Vagina (tissue), 2 donors: ENCODE measurements around the gene EIF2B4. TPM values are rescaled to one million over a fixed set of nuclear protein-coding genes. Genes with fewer than 3 reads are reported as not detected.
"Not testable (repeated sequence)": the region's sequence is repeated elsewhere in the genome, so short reads cannot be mapped to it uniquely, and the experiment has no call there.

Source experiments
- DNase-seq, 2 donors: peaks; one replicate each; pipeline ENCODE4 v3.0.0-alpha.2; 2017; ENCODE audit errors: extremely low spot score in 2 of 2
- H3K27ac ChIP-seq: fragments of 200-600 bp; sonication (generic); one replicate; pipeline ENCODE4 v1.5.1; 2019
- H3K27me3 ChIP-seq: fragments of 200-600 bp; sonication (generic); one replicate; pipeline ENCODE4 v1.5.1; 2019
- H3K36me3 ChIP-seq, 2 donors: fragments of 200-600 bp; sonication (generic); one replicate each; pipeline ENCODE4 v1.5.1; 2017 to 2019
- H3K4me1 ChIP-seq: fragments of 200-600 bp; sonication (generic); one replicate; pipeline ENCODE4 v1.5.1; 2019
- H3K4me3 ChIP-seq, 2 donors: fragments of 200-600 bp; sonication (generic); 1 replicate in 1 of 2; 2 replicates in 1 of 2; pipeline ENCODE4 v1.5.1; 2016 to 2019
- H3K9me3 ChIP-seq: fragments of 200-600 bp; sonication (generic); one replicate; pipeline ENCODE4 v1.5.1; 2019
- CTCF ChIP-seq, 3 experiments: fragments of 450-650 bp in 2 of 3; fragments of 200-600 bp in 1 of 3; sonication (generic) in 1 of 3; IDR thresholded peaks; one replicate each; pipeline ENCODE4 v1.5.1; 2017 to 2019; ENCODE audit warnings: antibody characterized with exemption in 3 of 3, mild to moderate bottlenecking in 2 of 3, moderate library complexity in 2 of 3
- POLR2A ChIP-seq, 2 donors: fragments of 450-650 bp; IDR thresholded peaks; one replicate each; pipeline ENCODE4 v1.6.1; 2017; ENCODE audit warnings: antibody characterized with exemption in 2 of 2, mild to moderate bottlenecking in 2 of 2, moderate library complexity in 2 of 2
- POLR2AphosphoS5 ChIP-seq, 2 donors: sonication (generic); formaldehyde crosslinking; IDR thresholded peaks; one replicate each; pipeline ENCODE4 v1.9.0; 2017; ENCODE audit warnings: antibody characterized with exemption in 2 of 2, mild to moderate bottlenecking in 2 of 2, low read depth in 1 of 2; ENCODE audit not compliant: insufficient read depth in 1 of 2
- intact Hi-C: fragments of 100-400 bp; cut with DNase I; formaldehyde crosslinking; loops from one replicate; pipeline ENCODE4 v1.15.1; 2023
- total RNA-seq: library from RNA; depleted of rRNA; stranded (reverse); fragments of >200 nt; gene quantifications from one replicate; pipeline ENCODE4 v1.2.3, GENCODE V29; 2016

The EIF2B4 gene
- total RNA-seq, 1 donor from 2014 or later: 37.1 TPM

DNA sequence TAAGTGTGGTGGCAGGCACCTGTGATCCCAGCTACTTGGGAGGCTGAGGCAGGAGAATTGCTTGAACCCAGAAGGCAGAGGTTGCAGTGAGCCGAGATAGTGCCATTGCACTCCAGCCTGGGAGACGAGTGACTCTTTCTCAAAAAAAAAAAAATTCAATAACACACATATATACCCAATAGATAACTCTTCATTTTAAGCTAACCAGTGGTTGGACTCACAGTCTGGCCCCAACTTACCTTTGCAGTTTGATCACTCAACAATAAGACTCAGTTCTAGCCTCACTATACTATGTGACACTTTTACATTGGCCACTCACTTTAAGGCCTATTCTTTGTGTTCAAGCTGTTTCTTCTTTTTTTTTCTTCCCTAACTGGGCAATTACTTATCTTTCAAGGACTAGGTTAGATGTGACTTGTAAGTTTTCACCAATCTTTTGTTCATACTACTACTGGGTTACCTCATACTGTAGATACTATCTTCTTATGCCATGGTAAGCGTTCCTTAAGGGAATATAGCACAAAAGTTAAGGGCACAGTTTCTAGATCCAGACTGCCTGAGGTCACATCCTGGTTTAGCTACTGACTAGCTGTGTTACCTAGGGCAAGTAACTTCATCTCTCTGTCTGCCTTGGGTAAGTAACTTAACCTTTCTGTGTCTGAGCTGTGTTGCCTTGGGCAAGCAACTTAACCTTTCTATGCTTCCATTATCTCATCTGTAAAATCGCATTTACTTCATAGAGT, 7.3 kb downstream of the EIF2B4 start:
- Histone ChIP-seq H3K9me3 (no peaks in the 10 kb centered on the region), H3K27ac (no peak overlapping the region), H3K4me1 (peaks cover 8% of the 10 kb centered on the region), H3K4me3 (no peak overlapping the region), H3K27me3 (no peaks in the 10 kb centered on the region), H3K36me3 (peaks cover 0 to 42% of the 10 kb centered on the region in 2 donors)
- no peak for DNase-seq
- intact Hi-C loops: no loop called here
- no peak for TF ChIP-seq POLR2AphosphoS5 (IDR thresholded peaks at IDR 0.05; ENCODE audit: insufficient read depth in 1 of 2, low read depth in 1 of 2)
- TF ChIP-seq CTCF (IDR thresholded peaks at IDR 0.05): no peak
- TF ChIP-seq POLR2A (IDR thresholded peaks at IDR 0.05): no peak

GRCh38 chr2:27356382-27357181, 13.6 kb downstream of the EIF2B4 start, which contains the start of gene GTF3C2:
GTF3C2 (minus strand) TSS chr2:27356764; CDS start chr2:27343554, 13,210 bp downstream.
- TF ChIP-seq POLR2A (IDR thresholded peaks at IDR 0.05) (no peak), POLR2AphosphoS5 (IDR thresholded peaks at IDR 0.05; ENCODE audit: insufficient read depth in 1 of 2, low read depth in 1 of 2) (peak; percentile 93 to 94)
- Histone ChIP-seq H3K36me3 (no peaks in the 10 kb centered on the region), H3K27ac (peak within 1 kb of the TSS; percentile 82), H3K27me3 (no peaks in the 10 kb centered on the region), H3K4me3 (peak within 1 kb of the TSS; percentile 85 to 94), H3K9me3 (no peaks in the 10 kb centered on the region), H3K4me1 (peaks cover 45% of the 10 kb centered on the region)
- peak in 1 of 2 donors; percentile 96 for DNase-seq
- intact Hi-C loops: no loop called here

- Histone ChIP-seq H3K9me3 (no peaks in the 10 kb centered on the region), H3K4me3 (peak overlapping the region; percentile 85 to 94), H3K4me1 (peaks cover 45% of the 10 kb centered on the region), H3K36me3 (no peaks in the 10 kb centered on the region), H3K27me3 (no peaks in the 10 kb centered on the region), H3K27ac (peak overlapping the region; percentile 82)
- TF ChIP-seq POLR2A (IDR thresholded peaks at IDR 0.05): no peak
- no peak for TF ChIP-seq POLR2AphosphoS5 (IDR thresholded peaks at IDR 0.05; ENCODE audit: insufficient read depth in 1 of 2, low read depth in 1 of 2)
- TF ChIP-seq CTCF (IDR thresholded peaks at IDR 0.05): no peak
- intact Hi-C loops: no loop called here
- DNase-seq: no peak
Measured at GRCh38 chr2:27356056-27356381, 14.1 kb downstream of the EIF2B4 start.

- Histone ChIP-seq H3K36me3 (no peaks in the 10 kb centered on the region), H3K27me3 (no peaks in the 10 kb centered on the region), H3K4me3 (no peak overlapping the region), H3K9me3 (no peaks in the 10 kb centered on the region), H3K27ac (no peak overlapping the region), H3K4me1 (peaks cover 45% of the 10 kb centered on the region)
- intact Hi-C loops: no loop called here
- DNase-seq: no peak
- TF ChIP-seq POLR2AphosphoS5 (IDR thresholded peaks at IDR 0.05; ENCODE audit: insufficient read depth in 1 of 2, low read depth in 1 of 2) (no peak), CTCF (IDR thresholded peaks at IDR 0.05) (no peak), POLR2A (IDR thresholded peaks at IDR 0.05) (no peak)
Measured at GRCh38 chr2:27354597-27354927, 15.6 kb downstream of the EIF2B4 start.

DNA sequence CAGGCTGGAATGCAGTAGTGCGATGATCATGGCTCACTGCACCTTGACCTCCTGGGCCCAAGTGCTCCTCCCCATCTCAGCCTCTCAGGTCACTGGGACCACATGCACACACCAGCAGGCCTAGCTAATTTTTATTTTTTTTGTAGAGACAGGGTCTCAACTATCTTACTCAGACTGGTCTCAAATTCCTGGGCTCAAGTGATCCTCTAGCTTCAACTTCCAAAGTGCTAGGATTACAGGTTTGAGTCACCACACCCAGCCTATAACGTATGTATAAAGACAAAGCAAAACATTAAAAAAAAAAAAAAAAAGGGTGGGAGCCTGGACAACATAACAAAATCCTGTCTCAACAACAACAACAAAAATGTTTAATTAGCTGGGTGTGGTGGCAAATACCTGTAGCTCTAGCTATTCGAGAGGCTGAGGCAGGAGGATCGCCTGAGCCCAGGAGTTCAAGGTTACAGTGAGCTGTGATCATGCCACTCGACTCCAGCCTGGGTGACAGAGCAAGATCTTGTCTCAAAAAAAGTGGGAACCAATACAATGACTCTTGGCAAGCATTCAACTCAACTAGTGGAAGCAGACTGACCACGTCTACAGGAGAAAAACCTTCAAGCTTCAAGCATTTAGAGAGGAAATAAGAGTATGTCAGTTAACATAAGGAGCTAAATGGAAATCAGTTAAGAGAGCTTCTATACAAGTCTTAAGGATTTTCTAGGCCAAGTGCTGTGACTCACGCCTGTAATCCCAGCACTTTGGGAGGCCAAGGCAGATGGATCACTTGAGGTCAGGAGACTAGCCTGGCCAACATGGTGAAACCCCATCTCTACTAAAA, 16.2 kb downstream of the EIF2B4 start:
- no peak overlapping the region for H3K27ac ChIP-seq

GRCh38 chr2:27353386-27353761, 16.8 kb downstream of the EIF2B4 start:
- intact Hi-C loops, H3K27ac ChIP-seq: not testable (repeated sequence)
- H3K4me1 ChIP-seq: peaks cover 43% of the 10 kb centered on the region

More for the DNA sequence above, 16.2 kb downstream of the EIF2B4 start:
- Histone ChIP-seq H3K36me3 (no peaks in the 10 kb centered on the region), H3K4me1 (peaks cover 45% of the 10 kb centered on the region), H3K9me3 (no peaks in the 10 kb centered on the region), H3K27me3 (no peaks in the 10 kb centered on the region), H3K4me3 (no peak overlapping the region)
- TF ChIP-seq POLR2AphosphoS5 (IDR thresholded peaks at IDR 0.05; ENCODE audit: insufficient read depth in 1 of 2, low read depth in 1 of 2) (no peak), POLR2A (IDR thresholded peaks at IDR 0.05) (no peak), CTCF (IDR thresholded peaks at IDR 0.05) (no peak)
- intact Hi-C loops: no loop called here
- DNase-seq: no peak

More at GRCh38 chr2:27353386-27353761, 16.8 kb downstream of the EIF2B4 start:
- H3K4me3 ChIP-seq, H3K9me3 ChIP-seq, H3K27me3 ChIP-seq, DNase-seq, H3K36me3 ChIP-seq: not testable (repeated sequence)
